Mucosa of descending colon (tissue), 3 donors: ENCODE results near the gene AMIGO1. TPM values are rescaled to one million over a fixed set of nuclear protein-coding genes. Genes with fewer than 3 reads are reported as not detected.

ENCODE experiments used
- ATAC-seq: fragments of 200-7000 bp; cut with Tn5 transposase; one replicate; pipeline ENCODE4 v1.9.1; 2020; ENCODE audit warnings: mild to moderate bottlenecking, moderate library complexity
- DNase-seq, 3 donors: peaks; one replicate each; pipeline ENCODE4 v3.0.0-alpha.2; 2020
- H3K36me3 ChIP-seq: fragments of 200-600 bp; one replicate; pipeline ENCODE4 v1.8.0; 2021; ENCODE audit warnings: low read depth, mild to moderate bottlenecking
- H3K4me1 ChIP-seq: fragments of 200-600 bp; one replicate; pipeline ENCODE4 v1.8.0; 2021; ENCODE audit warnings: low read depth, mild to moderate bottlenecking
- H3K4me3 ChIP-seq: fragments of 200-600 bp; one replicate; pipeline ENCODE4 v1.8.0; 2021; ENCODE audit warnings: mild to moderate bottlenecking
- H3K9me3 ChIP-seq: fragments of 200-600 bp; one replicate; pipeline ENCODE4 v1.8.0; 2021; ENCODE audit warnings: mild to moderate bottlenecking
- CTCF ChIP-seq: fragments of 200-600 bp; IDR thresholded peaks from one replicate; pipeline ENCODE4 v1.8.0; 2022; ENCODE audit warnings: antibody characterized with exemption, mild to moderate bottlenecking
- intact Hi-C, 2 donors: fragments of 100-400 bp; cut with DNase I in 1 of 2; cut with micrococcal nuclease in 1 of 2; formaldehyde crosslinking; loops; one replicate each; pipeline versions ENCODE4 v1.11.0 to v1.11.1; 2022; cut with DNase I, micrococcal nuclease
- total RNA-seq, 3 donors: library from RNA; stranded (reverse); fragmentation: NEBNext Ultra II Directional in 2 of 3; extraction: Animal tissue kit (Norgen Biotek cat#: 25700) in 2 of 3; gene quantifications; one replicate each; pipeline versions ENCODE4 v1.2.1 to v1.2.4, GENCODE V29; 2021 to 2023
- donor health status: DM: no; HTN: no; CAD: no; lungs with moderate emphysema.
- donor health status: DM: no; HTN: no; CAD: no.
- donor health status: DM: no; HTN: yes; CAD: no.

Gene AMIGO1
- total RNA-seq, 3 donors from 2014 or later: 2.2 to 9.9 (median 3.9) TPM

- Histone ChIP-seq H3K4me1 (no peaks in the 10 kb centered on the region), H3K36me3 (no peaks in the 10 kb centered on the region), H3K4me3 (no peak overlapping the region), H3K9me3 (no peaks in the 10 kb centered on the region)
- no peak for TF ChIP-seq CTCF
- intact Hi-C loops: no loop called here
- DNase-seq: no peak
- no peak for ATAC-seq
Observed at GRCh38 chr1:109535971-109536491, 26.5 kb upstream of the AMIGO1 start.

GRCh38 chr1:109535481-109535880, 26.0 kb upstream of the AMIGO1 start:
- Histone ChIP-seq H3K4me1 (no peaks in the 10 kb centered on the region), H3K36me3 (no peaks in the 10 kb centered on the region), H3K9me3 (no peaks in the 10 kb centered on the region), H3K4me3 (no peak overlapping the region)
- DNase-seq (no peak), ATAC-seq (no peak)
- intact Hi-C loops: no loop called here
- TF ChIP-seq CTCF: no peak

GRCh38 chr1:109534307-109534858, 24.9 kb upstream of the AMIGO1 start:
- ATAC-seq (no peak), DNase-seq (no peak)
- no peaks in the 10 kb centered on the region for H3K9me3 ChIP-seq
- intact Hi-C loops: loop anchor here in 1 of 2 donors (5.0 kb wide), 1 partner anchor 42 kb away; the partner anchor contains the start of gene CYB561D1
- no peaks in the 10 kb centered on the region for H3K36me3 ChIP-seq
- no peaks in the 10 kb centered on the region for H3K4me1 ChIP-seq
- TF ChIP-seq CTCF: no peak
- H3K4me3 ChIP-seq: no peak overlapping the region

- intact Hi-C loops: loop anchor here in 1 of 2 donors (5.0 kb wide), 1 partner anchor 40 kb away; the partner anchor contains the start of gene CYB561D1
- no peaks in the 10 kb centered on the region for H3K9me3 ChIP-seq
- DNase-seq (peak; percentile 85 to 91 (median 86)), ATAC-seq (peak; percentile 95)
- peak; percentile 94 for TF ChIP-seq CTCF
- H3K36me3 ChIP-seq: no peaks in the 10 kb centered on the region
- H3K4me3 ChIP-seq: no peak overlapping the region
- no peaks in the 10 kb centered on the region for H3K4me1 ChIP-seq
Observed at GRCh38 chr1:109532365-109533136, 23.0 kb upstream of the AMIGO1 start.

- no peaks in the 10 kb centered on the region for H3K36me3 ChIP-seq
- no peaks in the 10 kb centered on the region for H3K9me3 ChIP-seq
- intact Hi-C loops: loop anchor here in 1 of 2 donors (5.0 kb wide), 1 partner anchor 40 kb away; the partner anchor contains the start of gene CYB561D1
- DNase-seq (peak in 1 of 3 donors; percentile 49), ATAC-seq (no peak)
- no peak for TF ChIP-seq CTCF
- H3K4me3 ChIP-seq: no peak overlapping the region
- H3K4me1 ChIP-seq: no peaks in the 10 kb centered on the region
Observed at GRCh38 chr1:109531826-109532364, 22.4 kb upstream of the AMIGO1 start.
